GM21390 (cell line): ENCODE measurements around the gene ZBTB43.
"Not testable (repeated sequence)": the region's sequence is repeated elsewhere in the genome, so short reads cannot be mapped to it uniquely, and the experiment has no call there.

ENCODE experiments used
- ATAC-seq: cut with Tn5 transposase; IDR thresholded peaks from one replicate; pipeline ENCODE4 v1.9.1; 2021; ENCODE audit not compliant: unreplicated experiment

Gene ZBTB43

GRCh38 chr9:126822873-126823272 is 18.0 kb downstream of the ZBTB43 start:
- ATAC-seq, result no peak

GRCh38 chr9:126824052-126824451 is 19.2 kb downstream of the ZBTB43 start:
- not testable (repeated sequence) for ATAC-seq

- no peak for ATAC-seq
These were observed 22.4 kb downstream of the ZBTB43 start for GRCh38 chr9:126827227-126827626.

GRCh38 chr9:126829035-126829434 is 24.2 kb downstream of the ZBTB43 start:
- no peak for ATAC-seq

- no peak for ATAC-seq
These were observed 26.0 kb downstream of the ZBTB43 start for GRCh38 chr9:126830827-126831226.

- no peak for ATAC-seq
These were observed 27.6 kb downstream of the ZBTB43 start for GRCh38 chr9:126832440-126832839.

- ATAC-seq, result no peak
These were observed 28.2 kb downstream of the ZBTB43 start for GRCh38 chr9:126833020-126833419.

GRCh38 chr9:126833710-126834345 is 29.0 kb downstream of the ZBTB43 start:
- ATAC-seq, result no peak

GRCh38 chr9:126834672-126835071 is 29.8 kb downstream of the ZBTB43 start:
- no peak for ATAC-seq

- ATAC-seq, result no peak
These were observed 31.4 kb downstream of the ZBTB43 start for GRCh38 chr9:126836216-126836615.

GRCh38 chr9:126838055-126838811 is 33.4 kb downstream of the ZBTB43 start:
- no peak for ATAC-seq

GRCh38 chr9:126838895-126839294 is 34.1 kb downstream of the ZBTB43 start:
- ATAC-seq, result no peak

GRCh38 chr9:126839301-126839700 is 34.5 kb downstream of the ZBTB43 start:
- no peak for ATAC-seq

- no peak for ATAC-seq
These were observed 37.5 kb downstream of the ZBTB43 start for GRCh38 chr9:126842220-126842842.

- ATAC-seq, result no peak
These were observed 38.3 kb downstream of the ZBTB43 start for GRCh38 chr9:126842977-126843799.

- ATAC-seq, result no peak
These were observed 39.2 kb downstream of the ZBTB43 start for GRCh38 chr9:126844085-126844484.

GRCh38 chr9:126847051-126847450 is 42.2 kb downstream of the ZBTB43 start:
- no peak for ATAC-seq

- no peak for ATAC-seq
These were observed 44.9 kb downstream of the ZBTB43 start for GRCh38 chr9:126849591-126850225.

- no peak for ATAC-seq
These were observed 46.5 kb downstream of the ZBTB43 start for GRCh38 chr9:126851286-126851880.

GRCh38 chr9:126852086-126852688 is 47.3 kb downstream of the ZBTB43 start:
- no peak for ATAC-seq
